Panc1 (cell line): ENCODE results near the gene CLMP. TPM values are rescaled to one million over a fixed set of nuclear protein-coding genes. Genes with fewer than 3 reads are reported as not detected.

ENCODE experiments used
- ATAC-seq: fragments of 200-7000 bp; cut with Tn5 transposase; 2 replicates; pipeline ENCODE4 v1.9.1; 2020; ENCODE audit warnings: mild to moderate bottlenecking, moderate library complexity
- BruUV-seq: library from RNA; stranded (reverse); fragments of 400-500 nt; replicated peaks from 2 replicates; lab custom pipeline; 2021; lab: Mats Ljungman, UMichigan
- CTCF ChIA-PET: fragments of 300-600 bp; sonication (Branson Sonifier 250); formaldehyde crosslinking; loops from one replicate; lab custom pipeline; 2022; ENCODE audit warnings: antibody characterized with exemption; lab: Charles Lee
- POLR2A ChIA-PET: fragments of 300-600 bp; sonication (Branson Sonifier 250); formaldehyde crosslinking; loops from one replicate; lab custom pipeline; 2022; ENCODE audit warnings: antibody characterized with exemption; lab: Charles Lee
- DNase-seq: peaks from one replicate; pipeline ENCODE4 v3.0.0-alpha.2; 2010; ENCODE audit warnings: low read depth, low spot score
- H3K27ac ChIP-seq: 2 replicates; pipeline ENCODE4 v1.5.1; 2011; ENCODE audit warnings: mild to moderate bottlenecking, low read length, inconsistent platforms
- H3K27me3 ChIP-seq: fragments of 200-500 bp; sonication (Bioruptor generic); 2 replicates; pipeline ENCODE4 v1.6.0; 2014; ENCODE audit warnings: low read length, inconsistent platforms; ENCODE audit not compliant: control insufficient read depth, insufficient read depth
- H3K36me3 ChIP-seq: fragments of 200-500 bp; sonication (Bioruptor generic); 2 replicates; pipeline ENCODE4 v1.5.1; 2014; ENCODE audit warnings: inconsistent platforms, mild to moderate bottlenecking, low read length, moderate library complexity; ENCODE audit not compliant: control insufficient read depth, insufficient read depth
- H3K4me1 ChIP-seq: 2 replicates; pipeline ENCODE4 v1.5.1; 2011; ENCODE audit warnings: inconsistent platforms, mild to moderate bottlenecking, low read length, moderate library complexity; ENCODE audit not compliant: control insufficient read depth, insufficient read depth
- H3K4me3 ChIP-seq, 2 experiments: 2 replicates each; pipeline ENCODE4 v1.5.1; 2011 to 2012; ENCODE audit warnings: low read depth in 2 of 2, low read length in 2 of 2, mild to moderate bottlenecking in 2 of 2, inconsistent platforms in 1 of 2, moderate library complexity in 1 of 2
- H3K9me3 ChIP-seq: fragments of 200-500 bp; sonication (Bioruptor generic); 2 replicates; pipeline ENCODE4 v1.5.1; 2014; ENCODE audit warnings: low read depth, mild to moderate bottlenecking, inconsistent platforms, low read length, moderate library complexity; ENCODE audit not compliant: control insufficient read depth, insufficient read depth
- CTCF ChIP-seq: fragments of 450-650 bp; IDR thresholded peaks from 2 replicates; pipeline ENCODE4 v1.5.1; 2017; ENCODE audit warnings: mild to moderate bottlenecking
- POLR2AphosphoS5 ChIP-seq: IDR thresholded peaks from 2 replicates; pipeline ENCODE4 v1.6.1; 2012; ENCODE audit warnings: mild to moderate bottlenecking, low read depth, low read length, moderate library complexity
- SIN3A ChIP-seq: IDR thresholded peaks from 2 replicates; pipeline ENCODE4 v1.6.1; 2012; ENCODE audit warnings: low read depth, mild to moderate bottlenecking, low read length, moderate library complexity, borderline replicate concordance; ENCODE audit not compliant: insufficient read depth
- TCF7L2 ChIP-seq: IDR thresholded peaks from 2 replicates; pipeline ENCODE4 v1.6.1; 2011; ENCODE audit warnings: mild to moderate bottlenecking, low read depth, low read length, inconsistent platforms
- in situ Hi-C: cut with HindIII; loops from 2 replicates; pipeline ENCODE4 v1.10.0; 2016; ENCODE audit warnings: low sequenced_read_pairs, low pct_unique_long_range_greater_than_20kb
- intact Hi-C: fragments of 100-400 bp; cut with micrococcal nuclease; formaldehyde crosslinking; loops from one replicate; pipeline ENCODE4 v1.10.0; 2022; ENCODE audit not compliant: unreplicated experiment
- total RNA-seq: library from RNA; stranded (reverse); gene quantifications from one replicate; pipeline ENCODE4 v1.2.1, GENCODE V29; 2021; ENCODE audit not compliant: unreplicated experiment
- TF ChIP-seq, protein P1 (sequence below), 2 experiments: IDR thresholded peaks; 2 replicates each; pipeline ENCODE4 v1.6.1; 2011 to 2012; ENCODE audit warnings: low read depth in 2 of 2, control low read depth in 1 of 2, low read length in 1 of 2, mild to moderate bottlenecking in 1 of 2, moderate library complexity in 1 of 2; ENCODE audit not compliant: insufficient read depth in 1 of 2

The CLMP gene
- total RNA-seq, 1 experiment from 2014 or later: 1.5 TPM

GRCh38 chr11:123080015-123080414 is 115.0 kb downstream of the CLMP start:
- intact Hi-C loops (no loop called here), in situ Hi-C loops (no loop called here)
- H3K9me3 ChIP-seq: peaks cover 3% of the 10 kb centered on the region; the same call in 1 of the 2 replicates
- H3K27ac ChIP-seq: no peak overlapping the region
- no peak for ATAC-seq
- CTCF ChIA-PET: interaction anchor here (0.8 kb wide), 1 partner anchor 167 kb away, joined by 5 read pairs; no protein-coding TSS in a partner anchor
- TF ChIP-seq TCF7L2 (no peak), CTCF (no peak), SIN3A (no peak), POLR2AphosphoS5 (no peak)
- TF ChIP-seq, protein P1, sequence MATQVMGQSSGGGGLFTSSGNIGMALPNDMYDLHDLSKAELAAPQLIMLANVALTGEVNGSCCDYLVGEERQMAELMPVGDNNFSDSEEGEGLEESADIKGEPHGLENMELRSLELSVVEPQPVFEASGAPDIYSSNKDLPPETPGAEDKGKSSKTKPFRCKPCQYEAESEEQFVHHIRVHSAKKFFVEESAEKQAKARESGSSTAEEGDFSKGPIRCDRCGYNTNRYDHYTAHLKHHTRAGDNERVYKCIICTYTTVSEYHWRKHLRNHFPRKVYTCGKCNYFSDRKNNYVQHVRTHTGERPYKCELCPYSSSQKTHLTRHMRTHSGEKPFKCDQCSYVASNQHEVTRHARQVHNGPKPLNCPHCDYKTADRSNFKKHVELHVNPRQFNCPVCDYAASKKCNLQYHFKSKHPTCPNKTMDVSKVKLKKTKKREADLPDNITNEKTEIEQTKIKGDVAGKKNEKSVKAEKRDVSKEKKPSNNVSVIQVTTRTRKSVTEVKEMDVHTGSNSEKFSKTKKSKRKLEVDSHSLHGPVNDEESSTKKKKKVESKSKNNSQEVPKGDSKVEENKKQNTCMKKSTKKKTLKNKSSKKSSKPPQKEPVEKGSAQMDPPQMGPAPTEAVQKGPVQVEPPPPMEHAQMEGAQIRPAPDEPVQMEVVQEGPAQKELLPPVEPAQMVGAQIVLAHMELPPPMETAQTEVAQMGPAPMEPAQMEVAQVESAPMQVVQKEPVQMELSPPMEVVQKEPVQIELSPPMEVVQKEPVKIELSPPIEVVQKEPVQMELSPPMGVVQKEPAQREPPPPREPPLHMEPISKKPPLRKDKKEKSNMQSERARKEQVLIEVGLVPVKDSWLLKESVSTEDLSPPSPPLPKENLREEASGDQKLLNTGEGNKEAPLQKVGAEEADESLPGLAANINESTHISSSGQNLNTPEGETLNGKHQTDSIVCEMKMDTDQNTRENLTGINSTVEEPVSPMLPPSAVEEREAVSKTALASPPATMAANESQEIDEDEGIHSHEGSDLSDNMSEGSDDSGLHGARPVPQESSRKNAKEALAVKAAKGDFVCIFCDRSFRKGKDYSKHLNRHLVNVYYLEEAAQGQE (IDR thresholded peaks at IDR 0.05; ENCODE audit: insufficient read depth in 1 of 2, low read depth in 2 of 2, low read length in 1 of 2): no peak
- BruUV-seq: no TSS peak
- H3K36me3 ChIP-seq: no peaks in the 10 kb centered on the region
- no peak for DNase-seq
- POLR2A ChIA-PET: interaction anchor here (0.7 kb wide), 1 partner anchor 8 kb away, joined by 8 read pairs; no protein-coding TSS in a partner anchor
- H3K4me3 ChIP-seq: no peak overlapping the region
- H3K27me3 ChIP-seq: no peaks in the 10 kb centered on the region
- H3K4me1 ChIP-seq: peaks cover 4% of the 10 kb centered on the region; the same call in 1 of the 2 replicates

DNA sequence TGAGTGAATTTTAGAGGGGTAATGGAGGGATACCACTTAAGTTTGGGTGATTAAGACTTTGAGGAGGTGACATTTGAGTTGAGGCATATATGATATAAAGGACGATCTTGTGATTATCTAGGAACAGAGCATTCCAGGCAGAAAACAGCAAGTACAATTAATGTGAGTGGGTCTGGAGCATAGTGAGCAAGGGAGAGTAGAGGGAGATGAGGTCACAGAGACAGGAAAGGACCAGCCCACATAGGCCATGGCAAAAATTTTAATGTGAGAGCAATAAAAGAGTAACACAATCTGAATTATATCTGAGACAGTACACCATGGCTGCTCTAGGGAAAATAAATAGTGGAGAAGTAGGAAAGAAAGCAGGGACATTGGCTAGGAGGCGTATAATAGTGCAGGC is 118.6 kb downstream of the CLMP start:
- Histone ChIP-seq H3K4me1 (no peaks in the 10 kb centered on the region), H3K36me3 (no peaks in the 10 kb centered on the region), H3K27ac (no peak overlapping the region), H3K9me3 (no peaks in the 10 kb centered on the region), H3K4me3 (no peak overlapping the region), H3K27me3 (no peaks in the 10 kb centered on the region)
- no peak for DNase-seq
- ChIA-PET CTCF (no interaction called here), POLR2A (no interaction called here)
- no TSS peak for BruUV-seq
- TF ChIP-seq CTCF (no peak), TCF7L2 (no peak), SIN3A (no peak), POLR2AphosphoS5 (no peak)
- TF ChIP-seq, protein P1 (IDR thresholded peaks at IDR 0.05; ENCODE audit: insufficient read depth in 1 of 2, low read depth in 2 of 2, low read length in 1 of 2): no peak
- ATAC-seq: no peak
- in situ Hi-C loops: no loop called here
- intact Hi-C loops: no loop called here
